HG03060 (cell line): ENCODE measurements around the gene POGZ.
"Not testable (repeated sequence)": the region's sequence is repeated elsewhere in the genome, so short reads cannot be mapped to it uniquely, and the experiment has no call there.

Experiments
- ATAC-seq: cut with Tn5 transposase; IDR thresholded peaks from one replicate; pipeline ENCODE4 v1.9.1; 2021; ENCODE audit warnings: low read depth, moderate number of reproducible peaks; ENCODE audit not compliant: unreplicated experiment

The POGZ gene

GRCh38 chr1:151478923-151479322 lies 19.6 kb upstream of the POGZ start:
- ATAC-seq: no peak

- no peak for ATAC-seq
These were observed 19.0 kb upstream of the POGZ start for GRCh38 chr1:151478140-151478812.

- ATAC-seq: no peak
These were observed 17.8 kb upstream of the POGZ start for GRCh38 chr1:151477066-151477465.

- ATAC-seq: no peak
These were observed 16.8 kb upstream of the POGZ start for GRCh38 chr1:151476083-151476482.

- no peak for ATAC-seq
These were observed 15.9 kb upstream of the POGZ start for GRCh38 chr1:151475175-151475574.

- no peak for ATAC-seq
These were observed 15.5 kb upstream of the POGZ start for GRCh38 chr1:151474745-151475144.

- no peak for ATAC-seq
These were observed 13.8 kb upstream of the POGZ start for GRCh38 chr1:151472856-151473731.

GRCh38 chr1:151465026-151465425 lies 5.7 kb upstream of the POGZ start:
- no peak for ATAC-seq

GRCh38 chr1:151461694-151462093 lies 2.4 kb upstream of the POGZ start:
- no peak for ATAC-seq

GRCh38 chr1:151458802-151459330 lies 428 bp downstream of the POGZ start:
- ATAC-seq: no peak

- ATAC-seq: no peak
These were observed 1.1 kb downstream of the POGZ start for GRCh38 chr1:151457911-151458801.

- no peak for ATAC-seq
These were observed 3.3 kb downstream of the POGZ start for GRCh38 chr1:151455966-151456365.

- ATAC-seq: no peak
These were observed 4.1 kb downstream of the POGZ start for GRCh38 chr1:151455231-151455630.

- ATAC-seq: no peak
These were observed 11.6 kb downstream of the POGZ start for GRCh38 chr1:151447696-151448095.

- no peak for ATAC-seq
These were observed 14.5 kb downstream of the POGZ start for GRCh38 chr1:151444783-151445177.

GRCh38 chr1:151443846-151444782 lies 15.2 kb downstream of the POGZ start:
- peak; percentile 42 for ATAC-seq

GRCh38 chr1:151437396-151437795 lies 21.9 kb downstream of the POGZ start:
- ATAC-seq: not testable (repeated sequence)

- no peak for ATAC-seq
These were observed 22.3 kb downstream of the POGZ start for GRCh38 chr1:151436985-151437384.

- ATAC-seq: no peak
These were observed 24.1 kb downstream of the POGZ start for GRCh38 chr1:151435174-151435573.

- not testable (repeated sequence) for ATAC-seq
These were observed 25.5 kb downstream of the POGZ start for GRCh38 chr1:151433827-151434226.
